SW480 (cell line): Measurements from ENCODE around the gene CSH2.
A peak's percentile ranks its signal among the peaks of the same experiment; 100 is the strongest.
"Not testable (repeated sequence)": the region's sequence is repeated elsewhere in the genome, so short reads cannot be mapped to it uniquely, and the experiment has no call there.

Experiments
- DNase-seq: peaks from one replicate; pipeline ENCODE4 v3.0.0-alpha.2; 2016; ENCODE audit warnings: low spot score

The CSH2 gene

DNA sequence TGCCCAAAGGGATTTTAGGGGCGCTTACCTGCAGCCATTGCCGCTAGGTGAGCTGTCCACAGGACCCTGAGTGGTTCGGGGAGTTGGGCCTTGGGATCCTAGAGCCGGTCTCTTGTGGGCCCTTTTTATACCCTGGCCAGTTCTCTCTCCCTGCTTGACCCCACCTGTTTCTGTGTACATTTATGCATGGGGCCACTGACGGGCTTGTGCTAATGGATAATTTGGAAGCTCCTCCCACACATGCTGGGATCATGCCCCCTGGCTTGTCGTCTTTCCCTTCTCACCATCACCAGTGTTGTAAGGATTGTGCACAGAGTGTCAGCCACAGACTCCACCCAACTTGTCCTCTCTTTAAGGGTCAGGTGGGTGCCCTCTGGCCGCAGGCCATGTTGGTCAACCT lies at the start of gene CSH2:
TSS of gene CSH2 (minus strand) at position 101 of the 400 bp plus-strand sequence. CDS start at position 38, 63 bp downstream.
- DNase-seq: not testable (repeated sequence)

DNA sequence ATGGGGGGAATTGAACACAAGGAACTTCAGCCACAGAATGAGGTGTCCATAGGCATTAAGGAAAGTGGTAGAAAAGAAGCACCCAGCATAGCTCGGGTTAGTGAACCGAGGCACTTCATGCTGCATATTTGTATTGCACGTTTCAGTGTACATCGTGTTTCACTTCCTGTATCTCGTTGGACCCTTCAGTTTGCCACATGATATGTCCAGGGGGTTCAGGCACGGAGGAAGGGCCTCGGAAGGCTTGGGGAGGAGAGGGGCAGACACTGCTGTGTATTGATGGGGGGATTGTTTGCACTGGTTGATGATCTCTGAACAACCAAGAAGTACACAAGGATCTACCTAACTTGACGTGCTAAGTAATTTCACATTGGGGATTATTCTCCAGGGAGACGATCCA lies 48.9 kb upstream of the CSH2 start:
- not testable (repeated sequence) for DNase-seq

DNA sequence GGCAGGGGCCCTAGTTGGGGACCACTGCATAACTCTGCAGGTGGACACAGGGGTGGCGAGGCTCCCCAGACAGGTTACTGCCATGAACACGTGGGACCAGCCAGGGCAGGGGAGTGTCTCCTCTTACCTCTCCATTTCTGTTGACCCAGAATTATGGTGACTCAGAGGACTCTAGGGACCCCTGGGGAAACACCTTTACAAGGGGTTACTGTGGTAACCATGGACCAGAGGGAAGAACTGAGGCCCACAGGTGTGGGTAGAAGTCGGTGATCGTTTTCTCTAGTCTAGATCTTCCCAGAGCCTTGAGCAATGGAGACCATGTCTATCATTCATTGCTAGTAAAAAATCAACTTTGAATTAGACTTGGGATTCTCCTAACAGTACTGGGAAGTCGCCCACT lies 47.3 kb upstream of the CSH2 start:
- not testable (repeated sequence) for DNase-seq

DNA sequence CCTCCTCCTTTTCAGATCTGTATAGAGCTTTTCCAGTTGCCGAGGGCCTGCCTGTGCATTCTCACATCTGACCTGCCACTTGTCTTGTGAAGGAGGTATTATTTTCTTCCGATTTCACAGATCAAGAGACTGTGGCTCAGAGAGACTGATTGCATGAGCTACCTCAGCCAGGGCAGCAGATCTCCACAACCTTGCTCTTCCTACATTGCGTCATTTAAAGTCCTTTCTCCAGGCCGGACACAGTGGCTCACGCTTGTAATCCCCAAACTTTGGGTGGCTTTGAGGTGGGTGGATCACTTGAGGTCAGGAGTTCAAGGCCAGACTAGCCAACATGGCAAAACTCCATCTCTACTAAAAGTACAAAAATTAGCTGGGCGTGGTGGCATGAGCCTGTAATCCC lies 46.6 kb upstream of the CSH2 start:
- DNase-seq: not testable (repeated sequence)

DNA sequence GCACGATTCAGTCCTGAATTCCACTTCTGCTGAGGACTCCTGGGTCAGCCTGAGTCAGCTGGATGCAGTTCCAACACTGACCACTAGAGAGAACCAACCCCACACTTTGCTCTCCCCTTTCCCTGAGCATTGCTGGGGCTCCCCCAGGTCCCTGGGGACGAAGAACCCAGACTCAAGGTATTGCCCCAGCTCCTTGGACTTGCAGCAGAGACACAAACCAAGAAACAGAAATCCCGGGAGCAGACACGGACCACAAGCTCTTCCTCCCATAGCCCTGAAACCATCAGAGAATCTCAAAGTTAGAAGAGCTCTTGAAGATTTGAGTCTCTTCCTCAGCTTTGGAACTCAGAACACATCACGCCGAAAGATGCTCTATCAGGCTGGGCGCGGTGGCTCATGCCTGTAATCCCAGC lies 45.8 kb upstream of the CSH2 start:
- DNase-seq: peak; percentile 44

DNA sequence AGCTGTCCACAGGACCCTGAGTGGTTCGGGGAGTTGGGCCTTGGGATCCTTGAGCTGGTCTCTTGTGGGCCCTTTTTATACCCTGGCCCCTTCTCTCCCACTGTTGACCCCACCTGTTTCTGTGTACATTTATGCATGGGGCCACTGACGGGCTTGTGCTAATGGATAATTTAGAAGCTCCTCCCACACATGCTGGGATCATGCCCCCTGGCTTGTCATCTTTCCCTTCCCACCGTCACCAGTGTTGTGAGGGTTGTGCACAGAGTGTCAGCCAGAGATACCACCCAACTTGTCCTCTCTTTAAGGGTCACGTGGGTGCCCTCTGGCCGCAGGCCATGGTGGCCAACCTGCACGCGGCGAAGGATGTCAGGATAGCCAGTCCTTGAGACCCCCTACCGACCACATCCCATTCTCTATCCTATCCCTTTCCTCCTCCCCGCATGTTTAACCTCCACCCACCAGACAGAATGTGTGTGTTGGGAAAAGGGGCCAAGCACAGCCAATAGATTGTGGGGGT lies 45.4 kb upstream of the CSH2 start, which contains the start of gene GH1:
TSS of gene GH1 (minus strand) at position 51 of the 517 bp plus-strand sequence. CDS start 63 bp downstream, outside the sequence.
- DNase-seq: not testable (repeated sequence)

DNA sequence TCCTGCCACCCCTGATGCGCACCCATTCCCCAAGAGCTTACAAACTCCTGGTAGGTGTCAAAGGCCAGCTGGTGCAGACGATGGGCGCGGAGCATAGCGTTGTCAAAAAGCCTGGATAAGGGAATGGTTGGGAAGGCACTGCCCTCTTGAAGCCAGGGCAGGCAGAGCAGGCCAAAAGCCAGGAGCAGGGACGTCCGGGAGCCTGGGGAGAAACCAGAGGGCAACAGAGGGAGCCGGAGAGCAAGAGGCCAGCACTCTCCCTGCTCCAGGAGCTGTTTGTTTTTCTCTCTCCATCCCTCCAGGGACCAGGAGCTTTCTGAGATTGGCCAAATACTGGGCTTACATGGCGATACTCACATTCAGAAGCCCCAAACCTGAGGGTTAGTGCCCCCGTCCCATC lies 44.8 kb upstream of the CSH2 start:
- no peak for DNase-seq

DNA sequence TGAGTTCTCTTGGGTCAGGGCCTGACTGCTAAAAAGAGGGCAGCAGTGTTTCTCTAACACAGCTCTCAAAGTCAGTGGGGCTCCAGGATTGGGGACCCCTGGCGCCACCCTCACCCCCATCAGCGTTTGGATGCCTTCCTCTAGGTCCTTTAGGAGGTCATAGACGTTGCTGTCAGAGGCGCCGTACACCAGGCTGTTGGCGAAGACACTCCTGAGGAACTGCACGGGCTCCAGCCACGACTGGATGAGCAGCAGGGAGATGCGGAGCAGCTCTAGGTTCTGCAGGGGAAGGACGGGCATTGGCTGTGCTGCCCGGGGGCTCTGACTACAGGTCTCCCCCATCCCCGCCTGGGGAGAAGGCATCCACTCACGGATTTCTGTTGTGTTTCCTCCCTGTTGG lies 44.2 kb upstream of the CSH2 start:
- no peak for DNase-seq

DNA sequence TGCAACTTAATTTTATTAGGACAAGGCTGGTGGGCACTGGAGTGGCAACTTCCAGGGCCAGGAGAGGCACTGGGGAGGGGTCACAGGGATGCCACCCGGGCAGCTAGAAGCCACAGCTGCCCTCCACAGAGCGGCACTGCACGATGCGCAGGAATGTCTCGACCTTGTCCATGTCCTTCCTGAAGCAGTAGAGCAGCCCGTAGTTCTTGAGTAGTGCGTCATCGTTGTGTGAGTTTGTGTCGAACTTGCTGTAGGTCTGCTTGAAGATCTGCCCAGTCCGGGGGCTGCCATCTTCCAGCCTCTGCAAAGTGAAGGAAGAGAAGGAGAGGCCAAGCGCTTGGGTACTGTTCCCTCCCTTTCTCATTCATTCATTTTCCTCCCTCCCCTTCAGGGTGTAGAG lies 43.7 kb upstream of the CSH2 start:
- not testable (repeated sequence) for DNase-seq

DNA sequence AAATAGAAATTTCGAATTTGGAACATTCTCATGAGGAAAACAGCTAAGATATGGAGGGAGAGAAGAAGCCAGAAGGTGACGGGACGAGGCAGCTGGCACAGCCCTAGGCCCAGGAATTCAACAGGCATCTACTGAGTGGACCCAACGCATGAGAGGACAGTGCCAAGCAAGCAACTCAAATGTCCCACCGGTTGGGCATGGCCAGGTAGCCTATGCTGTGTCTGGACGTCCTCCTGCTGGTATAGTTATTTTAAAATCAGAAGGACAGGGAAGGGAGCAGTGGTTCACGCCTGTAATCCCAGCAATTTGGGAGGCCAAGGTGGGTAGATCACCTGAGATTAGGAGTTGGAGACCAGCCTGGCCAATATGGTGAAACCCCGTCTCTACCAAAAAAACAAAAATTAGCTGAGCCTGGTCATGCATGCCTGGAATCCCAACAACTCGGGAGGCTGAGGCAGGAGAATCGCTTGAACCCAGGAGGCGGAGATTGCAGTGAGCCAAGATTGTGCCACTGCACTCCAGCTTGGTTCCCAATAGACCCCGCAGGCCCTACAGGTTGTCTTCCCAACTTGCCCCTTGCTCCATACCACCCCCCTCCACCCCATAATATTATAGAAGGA lies 43.2 kb upstream of the CSH2 start:
- DNase-seq: no peak

DNA sequence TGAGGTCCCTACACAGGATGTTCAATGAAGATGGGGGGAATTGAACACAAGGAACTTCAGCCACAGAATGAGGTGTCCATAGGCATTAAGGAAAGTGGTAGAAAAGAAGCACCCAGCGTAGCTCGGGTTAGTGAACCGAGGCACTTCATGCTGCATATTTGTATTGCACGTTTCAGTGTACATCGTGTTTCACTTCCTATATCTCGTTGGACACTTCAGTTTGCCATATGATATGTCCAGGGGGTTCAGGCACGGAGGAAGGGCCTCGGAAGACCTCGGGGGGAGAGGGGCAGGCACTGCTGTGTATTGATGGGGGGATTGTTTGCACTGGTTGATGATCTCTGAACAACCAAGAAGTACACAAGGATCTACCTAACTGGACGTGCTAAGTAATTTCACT lies 42.3 kb upstream of the CSH2 start:
- not testable (repeated sequence) for DNase-seq

DNA sequence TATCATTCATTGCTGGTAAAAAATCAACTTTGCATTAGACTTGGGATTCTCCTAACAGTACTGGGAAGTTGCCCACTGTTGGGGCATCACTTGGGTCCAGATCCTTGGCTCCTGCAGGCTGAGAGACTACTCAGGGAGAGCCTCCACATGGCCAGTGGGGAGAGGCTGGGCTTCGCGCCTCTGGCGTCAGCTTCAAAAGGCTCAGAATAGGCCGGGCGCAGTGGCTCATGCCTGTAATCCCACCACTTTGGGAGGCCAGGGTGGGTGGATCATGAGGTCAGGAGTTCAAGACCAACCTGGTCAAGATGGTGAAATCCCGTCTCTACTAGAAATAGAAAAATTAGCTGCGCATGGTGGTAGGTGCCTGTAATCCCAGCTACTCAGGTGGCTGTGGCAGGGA lies 41.0 kb upstream of the CSH2 start:
- DNase-seq: no peak

DNA sequence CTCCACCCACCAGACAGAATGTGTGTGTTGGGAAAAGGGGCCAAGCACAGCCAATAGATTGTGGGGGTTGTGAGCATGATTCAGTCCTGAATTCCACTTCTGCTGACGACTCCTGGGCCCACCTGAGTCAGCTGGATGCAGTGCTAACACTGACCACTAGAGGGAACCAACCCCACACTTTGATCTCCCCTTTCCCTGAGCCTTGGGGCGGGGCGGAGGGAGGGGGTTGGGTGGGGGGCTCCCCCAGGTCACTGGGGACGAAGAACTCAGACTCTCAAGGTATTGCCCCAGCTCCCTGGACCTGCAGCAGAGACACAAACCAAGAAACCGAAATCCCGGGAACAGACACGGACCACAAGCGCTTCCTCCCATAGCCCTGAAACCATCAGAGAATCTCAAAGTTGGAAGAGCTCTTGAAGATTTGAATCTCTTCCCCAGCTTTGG lies 38.2 kb upstream of the CSH2 start:
- no peak for DNase-seq

DNA sequence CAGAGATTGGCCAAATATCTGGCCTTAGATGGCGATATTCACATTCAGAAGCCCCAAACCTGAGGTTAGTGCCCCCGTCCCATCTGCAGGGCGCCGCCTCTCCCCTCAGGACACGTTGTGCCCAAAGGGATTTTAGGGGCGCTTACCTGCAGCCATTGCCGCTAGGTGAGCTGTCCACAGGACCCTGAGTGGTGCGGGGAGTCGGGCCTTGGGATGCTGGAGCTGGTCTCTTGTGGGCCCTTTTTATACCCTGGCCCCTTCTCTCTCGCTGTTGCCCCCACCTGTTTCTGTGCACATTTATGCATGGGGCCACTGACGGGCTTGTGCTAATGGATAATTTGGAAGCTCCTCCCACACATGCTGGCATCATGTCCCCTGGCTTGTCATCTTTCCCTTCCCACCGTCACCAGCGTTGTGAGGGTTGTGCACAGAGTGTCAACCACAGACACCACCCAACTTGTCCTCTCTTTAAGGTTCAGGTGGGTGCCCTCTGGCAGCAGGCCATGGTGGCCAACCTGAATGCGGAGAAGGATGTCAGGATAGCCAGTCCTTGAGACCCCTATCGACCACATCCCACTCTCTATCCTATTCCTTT lies 37.7 kb upstream of the CSH2 start, which contains the start of gene CSHL1:
TSS of gene CSHL1 (minus strand) at position 218 of the 595 bp plus-strand sequence. CDS start at position 156, 62 bp downstream.
- no peak for DNase-seq

DNA sequence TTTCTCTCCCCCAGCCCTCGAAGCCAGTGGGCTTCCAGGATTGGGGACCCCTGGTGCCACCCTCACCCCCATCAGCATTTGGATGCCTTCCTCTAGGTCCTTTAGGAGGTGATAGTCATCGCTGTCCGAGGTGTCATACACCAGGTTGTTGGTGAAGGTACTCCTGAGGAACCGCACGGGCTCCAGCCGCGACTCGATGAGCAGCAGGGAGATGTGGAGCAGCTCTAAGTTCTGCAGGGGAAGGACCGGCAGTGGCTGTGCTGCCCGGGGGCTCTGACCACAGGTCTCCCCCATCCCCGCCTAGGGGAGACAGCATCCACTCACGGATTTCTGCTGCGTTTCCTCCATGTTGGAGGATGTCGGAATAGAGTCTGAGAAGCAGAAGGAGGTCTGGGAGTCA lies 36.6 kb upstream of the CSH2 start:
- no peak for DNase-seq

DNA sequence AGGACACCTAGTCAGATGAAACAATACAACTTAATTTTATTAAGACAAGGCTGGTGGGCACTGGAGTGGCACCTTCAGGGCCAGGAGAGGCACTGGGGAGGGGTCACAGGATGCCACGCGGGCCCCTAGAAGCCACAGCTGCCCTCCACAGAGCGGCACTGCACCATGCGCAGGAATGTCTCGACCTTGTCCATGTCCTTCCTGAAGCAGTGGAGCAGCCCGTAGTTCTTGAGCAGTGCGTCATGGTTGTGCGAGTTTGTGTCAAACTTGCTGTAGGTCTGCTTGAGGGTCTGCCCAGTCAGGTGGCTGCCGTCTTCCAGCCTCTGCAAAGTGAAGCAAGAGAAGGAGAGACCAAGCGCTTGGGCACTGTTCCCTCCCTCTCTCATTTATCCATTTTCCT lies 36.1 kb upstream of the CSH2 start:
- not testable (repeated sequence) for DNase-seq

DNA sequence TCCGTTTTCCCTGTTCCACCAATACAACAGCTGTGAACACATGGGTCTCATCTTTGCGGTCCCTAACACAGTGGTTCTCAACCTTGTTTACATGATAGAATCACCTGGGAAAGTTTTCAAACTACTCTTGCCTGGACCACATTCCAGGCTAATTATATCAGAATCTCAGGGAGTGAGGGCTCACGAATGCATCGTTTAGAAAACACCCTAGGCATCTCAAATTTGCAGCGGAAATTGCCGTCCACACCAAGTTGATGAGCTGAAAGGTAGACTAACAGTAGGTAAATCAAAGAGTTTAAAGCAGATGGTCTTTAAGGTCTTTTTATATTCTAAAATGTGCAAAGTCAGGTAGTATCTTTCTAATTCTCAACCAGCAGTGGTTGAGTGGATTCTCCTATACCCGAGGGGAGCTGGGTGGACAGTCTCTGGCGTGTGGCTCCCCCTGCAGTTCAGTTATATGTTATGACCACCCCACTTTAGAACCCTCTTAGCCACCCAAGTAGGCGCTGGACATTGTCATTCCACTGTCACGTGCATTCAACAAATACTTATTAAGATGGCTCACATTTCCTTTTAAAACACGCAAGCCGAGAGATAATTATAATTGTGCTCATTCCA lies 33.8 kb upstream of the CSH2 start:
- DNase-seq: not testable (repeated sequence)

DNA sequence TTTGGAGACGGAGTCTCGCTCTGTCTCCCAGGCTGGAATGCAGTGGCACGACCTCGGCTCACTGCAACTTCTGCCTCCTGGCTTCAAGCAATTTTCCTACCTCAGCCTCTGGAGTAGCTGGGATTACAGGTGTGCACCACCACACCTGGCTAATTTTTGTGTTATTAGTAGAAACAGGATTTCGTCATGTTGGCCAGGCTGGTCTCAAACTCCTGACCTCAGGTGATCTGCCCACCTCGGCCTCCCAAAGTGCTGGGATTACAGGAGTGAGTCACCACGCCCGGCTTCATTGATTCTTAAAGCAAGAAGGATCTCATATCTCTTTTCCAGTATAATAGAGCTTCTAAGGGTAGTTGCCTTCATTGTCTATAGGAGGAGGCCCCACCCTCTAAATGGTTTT lies 31.3 kb upstream of the CSH2 start:
- DNase-seq: not testable (repeated sequence)

DNA sequence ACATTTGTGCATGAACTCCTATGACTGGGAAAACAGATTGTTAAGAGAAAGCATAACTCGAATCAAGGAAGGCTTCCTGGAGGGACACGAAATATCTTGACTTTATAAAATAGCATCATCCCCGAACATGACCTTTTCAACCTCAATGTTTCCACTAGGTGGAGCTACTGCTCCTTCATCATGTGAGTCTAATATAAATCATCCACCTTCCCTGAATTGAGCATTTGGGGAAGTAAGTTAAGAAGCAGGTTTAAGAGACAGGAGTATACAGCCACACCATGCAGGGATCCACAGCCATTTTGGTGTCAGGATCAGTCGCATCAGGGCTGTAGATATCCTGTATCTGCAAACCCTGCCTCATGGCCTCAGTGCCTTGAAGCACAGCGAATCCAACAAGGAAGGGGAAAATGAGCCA lies 30.3 kb upstream of the CSH2 start:
- not testable (repeated sequence) for DNase-seq

DNA sequence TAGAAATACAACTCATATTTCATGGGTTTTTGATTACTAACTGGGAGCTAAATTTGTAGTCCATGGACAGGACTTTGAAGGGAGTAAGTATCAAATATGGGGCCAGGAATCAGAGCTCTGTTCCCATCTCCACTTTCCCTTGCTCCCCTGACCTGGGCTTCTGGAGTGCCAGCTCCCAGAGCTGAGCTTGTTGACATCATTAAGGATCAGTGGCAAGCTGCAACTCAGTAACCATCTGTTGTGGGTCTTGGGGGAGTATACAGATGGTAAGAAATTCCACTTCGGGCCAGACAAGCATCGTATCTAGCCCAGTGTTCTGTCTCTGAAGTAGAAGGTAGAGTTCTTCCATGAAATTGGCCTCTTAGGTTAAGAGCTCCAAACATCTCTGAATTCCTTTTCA lies 28.5 kb upstream of the CSH2 start:
- not testable (repeated sequence) for DNase-seq

DNA sequence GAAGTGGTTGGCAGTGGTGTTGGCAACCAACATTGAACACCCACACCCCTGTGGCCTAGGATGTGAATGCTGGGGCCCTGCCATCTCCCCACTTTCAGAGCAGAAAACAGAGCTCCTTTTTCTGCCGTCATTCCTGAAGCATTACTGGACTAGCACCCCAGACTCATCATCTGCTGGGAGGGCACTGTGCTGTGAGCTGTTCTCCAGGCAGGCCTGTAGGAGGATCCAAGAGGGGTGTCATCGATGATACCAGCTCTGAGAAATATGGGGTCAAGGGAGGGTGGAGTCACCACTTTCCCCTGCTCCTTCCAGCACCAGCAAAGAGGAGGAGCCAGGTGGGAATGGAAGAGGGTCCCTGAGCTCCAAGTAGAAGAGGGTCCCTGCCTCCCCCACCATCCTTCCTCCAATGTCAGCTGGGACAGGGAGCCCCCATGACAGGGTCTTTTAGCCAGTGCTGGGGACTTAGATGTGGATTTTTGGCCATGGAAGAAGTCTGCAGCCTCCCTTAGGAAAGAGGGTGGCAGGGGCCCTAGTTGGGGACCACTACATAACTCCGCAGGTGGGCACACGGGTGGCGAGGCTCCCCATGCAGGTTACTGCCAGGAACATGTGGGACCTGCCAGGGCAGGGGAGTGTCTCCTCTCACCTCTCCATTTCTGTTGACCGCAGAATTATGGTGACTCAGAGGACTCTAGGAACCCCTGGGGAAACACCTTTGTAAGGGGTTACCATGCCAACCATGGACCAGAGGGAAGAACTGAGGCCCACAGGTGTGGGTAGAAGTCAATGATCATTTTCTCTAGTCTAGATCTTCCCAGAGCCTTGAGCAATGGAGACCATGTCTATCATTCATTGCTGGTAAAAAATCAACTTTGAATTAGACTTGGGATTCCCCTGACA lies 25.7 kb upstream of the CSH2 start:
- peak; percentile 54 for DNase-seq
